Breast epithelium (tissue), 4 donors: Measurements from ENCODE around the gene COMT. TPM values are rescaled to one million over a fixed set of nuclear protein-coding genes. Genes with fewer than 3 reads are reported as not detected.

Experiments used
- DNase-seq, 2 donors: peaks; one replicate each; pipeline ENCODE4 v3.0.0-alpha.2; 2019; ENCODE audit warnings: low spot score in 2 of 2
- H3K27ac ChIP-seq, 2 donors: fragments of 200-600 bp; sonication (generic) in 1 of 2; one replicate each; pipeline ENCODE4 v1.5.1; 2016 to 2019; ENCODE audit warnings: mild to moderate bottlenecking in 1 of 2
- H3K27me3 ChIP-seq, 2 donors: fragments of 200-600 bp; sonication (generic) in 1 of 2; one replicate each; pipeline versions ENCODE4 v1.5.1 to v1.6.0; 2017 to 2019; ENCODE audit warnings: control low read depth in 1 of 2, mild to moderate bottlenecking in 1 of 2
- H3K36me3 ChIP-seq: fragments of 200-600 bp; one replicate; pipeline ENCODE4 v1.5.1; 2019
- H3K4me1 ChIP-seq, 2 donors: fragments of 200-600 bp; sonication (generic); one replicate each; pipeline ENCODE4 v1.5.1; 2016 to 2019; ENCODE audit warnings: control low read depth in 1 of 2
- H3K4me3 ChIP-seq, 3 donors: fragments of 200-600 bp; sonication (generic); 1 replicate in 2 of 3; 2 replicates in 1 of 3; pipeline ENCODE4 v1.5.1; 2016 to 2019; ENCODE audit warnings: mild to moderate bottlenecking in 3 of 3, moderate library complexity in 2 of 3
- H3K9me3 ChIP-seq, 2 donors: fragments of 200-600 bp; sonication (generic) in 1 of 2; one replicate each; pipeline ENCODE4 v1.5.1; 2016 to 2019; ENCODE audit warnings: control low read depth in 1 of 2
- POLR2A ChIP-seq: fragments of 450-650 bp; IDR thresholded peaks from one replicate; pipeline ENCODE4 v1.6.1; 2016; ENCODE audit warnings: antibody characterized with exemption, mild to moderate bottlenecking, moderate library complexity
- POLR2AphosphoS5 ChIP-seq, 3 donors: sonication (generic); formaldehyde crosslinking; IDR thresholded peaks; one replicate each; pipeline ENCODE4 v1.6.1; 2017; ENCODE audit warnings: antibody characterized with exemption in 3 of 3
- intact Hi-C: fragments of 100-400 bp; cut with DNase I; formaldehyde crosslinking; loops from one replicate; pipeline ENCODE4 v1.15.1; 2023; ENCODE audit warnings: low total_unique reads
- total RNA-seq, 3 donors: library from RNA; depleted of rRNA; stranded (reverse); fragments of >200 nt; gene quantifications; one replicate each; pipeline ENCODE4 v1.1.0, GENCODE V29; 2016
- TF ChIP-seq, protein P1 (sequence below), 3 donors: fragments of 450-650 bp; IDR thresholded peaks; one replicate each; pipeline ENCODE4 v1.5.1; 2016 to 2017; ENCODE audit warnings: antibody characterized with exemption in 3 of 3, mild to moderate bottlenecking in 3 of 3, moderate library complexity in 3 of 3

COMT gene
- total RNA-seq, 3 donors from 2014 or later = 136 to 198 (median 196) TPM

DNA sequence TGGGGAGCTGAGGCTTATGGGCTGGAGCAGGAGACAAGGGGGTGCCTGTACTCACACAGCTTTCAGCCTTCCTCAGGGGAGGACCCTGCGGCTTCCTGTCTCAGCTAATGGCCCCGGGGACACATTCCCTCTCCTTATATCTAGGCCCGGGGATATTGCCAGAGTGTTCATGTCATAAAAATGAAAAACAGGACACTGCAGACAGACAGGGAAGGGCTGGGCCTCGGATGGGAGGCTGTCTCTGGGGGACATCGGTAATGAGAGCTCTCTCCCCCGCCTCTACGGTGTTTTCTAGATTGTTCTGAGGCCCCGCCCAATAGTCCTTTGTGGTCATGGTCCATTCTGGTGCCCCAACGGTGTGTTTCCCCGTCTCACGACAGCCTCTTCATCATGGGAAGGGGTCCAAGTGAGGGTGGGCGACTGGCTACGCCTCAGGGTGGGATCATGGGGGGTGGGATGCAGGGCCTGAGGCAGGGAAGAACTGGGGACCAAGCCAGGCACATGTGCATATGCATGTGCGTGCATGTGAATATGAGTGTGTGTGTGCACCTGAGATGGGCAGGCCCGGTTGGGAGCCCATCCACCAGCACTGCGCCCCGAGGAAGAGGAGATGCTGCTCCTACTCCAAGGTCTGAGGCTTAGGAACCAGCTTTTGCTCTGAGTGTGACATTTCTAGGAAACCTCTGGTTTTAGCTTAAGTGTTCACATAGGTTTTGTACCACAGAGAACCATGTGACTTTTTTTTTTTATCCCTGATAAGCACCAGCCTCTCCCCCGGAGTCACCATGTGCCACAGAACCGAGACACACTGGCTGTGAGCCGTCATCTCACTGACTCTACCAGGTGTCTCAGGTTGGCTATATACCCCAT, 69.8 kb downstream of the COMT start:
- no peak for TF ChIP-seq POLR2A
- TF ChIP-seq, protein P1, sequence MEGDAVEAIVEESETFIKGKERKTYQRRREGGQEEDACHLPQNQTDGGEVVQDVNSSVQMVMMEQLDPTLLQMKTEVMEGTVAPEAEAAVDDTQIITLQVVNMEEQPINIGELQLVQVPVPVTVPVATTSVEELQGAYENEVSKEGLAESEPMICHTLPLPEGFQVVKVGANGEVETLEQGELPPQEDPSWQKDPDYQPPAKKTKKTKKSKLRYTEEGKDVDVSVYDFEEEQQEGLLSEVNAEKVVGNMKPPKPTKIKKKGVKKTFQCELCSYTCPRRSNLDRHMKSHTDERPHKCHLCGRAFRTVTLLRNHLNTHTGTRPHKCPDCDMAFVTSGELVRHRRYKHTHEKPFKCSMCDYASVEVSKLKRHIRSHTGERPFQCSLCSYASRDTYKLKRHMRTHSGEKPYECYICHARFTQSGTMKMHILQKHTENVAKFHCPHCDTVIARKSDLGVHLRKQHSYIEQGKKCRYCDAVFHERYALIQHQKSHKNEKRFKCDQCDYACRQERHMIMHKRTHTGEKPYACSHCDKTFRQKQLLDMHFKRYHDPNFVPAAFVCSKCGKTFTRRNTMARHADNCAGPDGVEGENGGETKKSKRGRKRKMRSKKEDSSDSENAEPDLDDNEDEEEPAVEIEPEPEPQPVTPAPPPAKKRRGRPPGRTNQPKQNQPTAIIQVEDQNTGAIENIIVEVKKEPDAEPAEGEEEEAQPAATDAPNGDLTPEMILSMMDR (IDR thresholded peaks at IDR 0.05) = no peak
- TF ChIP-seq POLR2AphosphoS5 (IDR thresholded peaks at IDR 0.05) = no peak
- Histone ChIP-seq H3K9me3 (no peaks in the 10 kb centered on the region), H3K27me3 (no peaks in the 10 kb centered on the region), H3K4me3 (no peak overlapping the region), H3K27ac (no peak overlapping the region), H3K36me3 (no peaks in the 10 kb centered on the region), H3K4me1 (peaks cover 0 to 4% of the 10 kb centered on the region in 2 donors)
- intact Hi-C loops = loop anchor here (5.0 kb wide), 1 partner anchor 39 kb away; no protein-coding TSS in a partner anchor
- no peak for DNase-seq

DNA sequence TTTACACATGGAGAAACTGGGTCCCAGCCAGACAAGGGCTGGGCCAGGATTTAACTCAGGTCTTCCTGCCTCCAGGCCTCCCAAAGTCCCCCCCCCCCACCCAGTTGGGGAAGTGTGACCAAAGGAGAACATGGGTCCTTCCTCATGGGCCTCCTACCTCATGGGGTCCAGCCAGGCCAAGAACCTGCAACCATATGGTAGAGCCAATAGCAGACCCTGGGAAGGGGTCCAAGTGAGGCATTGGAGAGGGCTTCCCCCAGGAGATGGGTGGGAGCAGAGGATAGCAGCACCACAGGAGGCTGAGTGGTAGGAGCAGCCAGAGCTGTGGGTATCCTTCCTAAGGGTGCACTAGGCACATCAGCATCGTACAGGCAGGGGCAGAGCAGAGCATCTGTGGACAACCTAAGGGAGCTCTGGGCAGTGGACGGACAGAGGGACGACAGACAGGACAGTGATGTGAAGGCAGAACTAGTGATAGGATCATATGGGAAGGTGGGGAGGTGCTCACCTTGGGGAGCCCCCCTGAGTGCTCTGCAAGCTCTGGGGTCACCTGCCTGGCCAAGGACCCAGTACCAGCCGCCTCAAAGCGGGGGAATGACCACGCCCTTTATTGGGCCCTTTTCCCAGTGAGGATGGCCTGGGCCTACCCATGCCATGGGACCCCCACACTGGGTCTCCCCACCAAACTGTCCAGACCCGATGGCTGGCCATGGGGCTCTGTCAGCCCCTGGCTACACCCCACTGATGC, 70.6 kb downstream of the COMT start:
- Histone ChIP-seq H3K4me1 (peaks cover 0 to 7% of the 10 kb centered on the region in 2 donors), H3K36me3 (no peaks in the 10 kb centered on the region), H3K9me3 (no peaks in the 10 kb centered on the region), H3K27ac (no peak overlapping the region), H3K4me3 (no peak overlapping the region), H3K27me3 (no peaks in the 10 kb centered on the region)
- intact Hi-C loops = loop anchor here (5.0 kb wide), 1 partner anchor 40 kb away; no protein-coding TSS in a partner anchor
- DNase-seq = no peak
- TF ChIP-seq POLR2AphosphoS5 (IDR thresholded peaks at IDR 0.05) (no peak), POLR2A (no peak)
- TF ChIP-seq, protein P1 (IDR thresholded peaks at IDR 0.05) = no peak

DNA sequence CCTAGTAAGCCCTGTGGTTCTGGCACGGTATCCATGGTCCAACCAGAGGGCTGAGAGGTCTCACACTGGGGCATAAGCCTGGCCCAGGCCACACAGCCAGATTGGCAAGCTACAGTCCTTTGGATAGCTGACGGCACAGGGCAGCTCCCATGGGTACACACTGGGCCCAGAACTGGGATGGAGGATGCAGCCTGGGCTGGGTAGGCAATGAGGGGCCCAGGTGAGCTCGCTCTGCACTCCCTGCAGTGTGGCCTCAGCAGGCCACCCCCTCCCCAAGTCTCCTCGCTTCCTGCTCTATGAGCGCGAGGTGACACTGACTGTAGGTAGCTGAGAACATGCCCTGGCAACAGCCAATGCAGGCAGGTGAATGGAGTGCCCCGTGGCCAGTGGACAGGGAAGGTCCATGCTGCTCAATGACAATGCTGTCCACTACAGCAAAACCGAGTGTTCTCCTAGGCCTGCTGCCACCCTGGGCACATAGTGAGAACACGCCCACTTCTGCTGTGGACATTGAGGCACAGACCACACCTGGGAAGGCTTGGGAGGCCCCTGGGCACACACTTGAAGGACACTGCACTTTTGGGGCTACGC, 71.3 kb downstream of the COMT start:
- Histone ChIP-seq H3K27ac (no peak overlapping the region), H3K27me3 (no peaks in the 10 kb centered on the region), H3K4me3 (no peak overlapping the region), H3K9me3 (no peaks in the 10 kb centered on the region), H3K4me1 (peaks cover 0 to 10% of the 10 kb centered on the region in 2 donors), H3K36me3 (no peaks in the 10 kb centered on the region)
- DNase-seq = no peak
- intact Hi-C loops = loop anchor here (5.0 kb wide), 1 partner anchor 41 kb away; no protein-coding TSS in a partner anchor
- TF ChIP-seq POLR2A (no peak), POLR2AphosphoS5 (IDR thresholded peaks at IDR 0.05) (no peak)
- TF ChIP-seq, protein P1 (IDR thresholded peaks at IDR 0.05) = no peak

DNA sequence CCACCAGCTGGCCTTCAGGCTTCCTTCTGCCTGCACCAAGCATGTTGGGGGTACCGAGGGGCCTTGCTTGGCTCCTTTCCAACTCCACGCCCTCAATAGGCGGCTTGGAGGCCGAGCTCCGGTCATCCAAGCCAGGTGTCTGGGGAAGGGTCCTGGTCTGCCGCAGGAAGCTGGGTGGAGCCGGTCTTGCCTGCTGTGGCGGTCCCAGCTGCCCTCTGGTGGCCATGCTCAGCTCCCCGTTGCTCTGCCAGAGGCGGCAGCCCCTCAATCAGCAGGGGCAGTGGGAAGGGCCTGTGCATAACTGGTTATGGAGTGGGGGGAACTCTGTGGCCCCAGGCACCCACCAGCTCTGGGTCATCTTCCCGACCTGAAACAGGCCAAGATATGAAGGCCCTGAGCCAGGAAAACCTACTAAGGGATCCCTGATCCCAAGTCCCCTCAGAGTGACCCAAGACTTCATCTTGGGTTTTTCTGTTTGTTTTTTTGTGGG, 71.9 kb downstream of the COMT start:
- H3K4me1 ChIP-seq = peaks cover 0 to 10% of the 10 kb centered on the region in 2 donors
- DNase-seq = no peak
- H3K27me3 ChIP-seq = no peaks in the 10 kb centered on the region
- H3K9me3 ChIP-seq = no peaks in the 10 kb centered on the region
- H3K27ac ChIP-seq = no peak overlapping the region
- H3K36me3 ChIP-seq = no peaks in the 10 kb centered on the region
- H3K4me3 ChIP-seq = no peak overlapping the region
- TF ChIP-seq, protein P1 (IDR thresholded peaks at IDR 0.05) = peak; percentile 26 to 72 (median 44)
- TF ChIP-seq POLR2A = no peak
- intact Hi-C loops = loop anchor here (5.0 kb wide), 1 partner anchor 41 kb away; no protein-coding TSS in a partner anchor
